ENCODE measurements around the gene CUX1. TPM values are rescaled to one million over a fixed set of nuclear protein-coding genes. Genes with fewer than 3 reads are reported as not detected.

The CUX1 gene
- total RNA-seq, 3 donors from 2014 or later: 35.1 to 54.4 (median 41.1) TPM

GRCh38 chr7:102236592-102237287 is 419.3 kb downstream of the CUX1 start:
- no peaks in the 10 kb centered on the region for H3K27me3 ChIP-seq
- H3K4me1 ChIP-seq: no peaks in the 10 kb centered on the region
- no peak overlapping the region for H3K27ac ChIP-seq
- H3K9me3 ChIP-seq: no peaks in the 10 kb centered on the region
- no peak for TF ChIP-seq POLR2AphosphoS5 (IDR thresholded peaks at IDR 0.05)
- no peak for TF ChIP-seq POLR2A (IDR thresholded peaks at IDR 0.05)
- peak; percentile 17 to 80 (median 62) for TF ChIP-seq CTCF (IDR thresholded peaks at IDR 0.05)
- no peaks in the 10 kb centered on the region for H3K36me3 ChIP-seq
- DNase-seq (ENCODE audit: low spot score in 2 of 2): peak in 1 of 2 donors; percentile 20
- intact Hi-C loops (cut with DNase I; ENCODE audit: low total_unique reads): no loop called here
- H3K4me3 ChIP-seq: no peak overlapping the region

GRCh38 chr7:102239206-102239820 is 421.9 kb downstream of the CUX1 start:
- H3K27me3 ChIP-seq: no peaks in the 10 kb centered on the region
- intact Hi-C loops (cut with DNase I; ENCODE audit: low total_unique reads): no loop called here
- H3K27ac ChIP-seq: no peak overlapping the region
- H3K4me1 ChIP-seq: no peaks in the 10 kb centered on the region
- TF ChIP-seq POLR2A (IDR thresholded peaks at IDR 0.05) (no peak), CTCF (IDR thresholded peaks at IDR 0.05) (no peak), POLR2AphosphoS5 (IDR thresholded peaks at IDR 0.05) (no peak)
- no peak overlapping the region for H3K4me3 ChIP-seq
- no peaks in the 10 kb centered on the region for H3K36me3 ChIP-seq
- H3K9me3 ChIP-seq: no peaks in the 10 kb centered on the region
- no peak for DNase-seq (ENCODE audit: low spot score in 2 of 2)

DNA sequence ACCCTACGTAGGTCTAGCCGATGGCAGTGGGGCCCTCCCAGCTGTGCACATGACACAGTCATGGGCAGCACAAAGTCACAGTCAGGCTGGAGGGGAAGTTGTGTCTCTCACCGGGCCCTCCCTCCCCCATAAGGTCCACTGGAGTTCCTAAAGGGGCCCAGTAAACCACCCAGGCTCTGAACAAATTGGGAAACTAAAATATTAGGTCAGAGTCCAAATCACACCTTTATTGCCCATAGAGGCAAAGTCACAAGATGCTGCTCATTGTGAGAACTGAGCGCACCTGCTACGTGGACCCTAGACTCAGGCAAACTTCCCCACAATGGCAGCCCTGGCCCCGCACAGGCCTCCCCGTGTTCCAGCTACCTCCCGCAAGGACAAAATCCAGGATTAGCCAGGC is 424.0 kb downstream of the CUX1 start:
- Histone ChIP-seq H3K4me1 (no peaks in the 10 kb centered on the region), H3K4me3 (no peak overlapping the region), H3K27me3 (no peaks in the 10 kb centered on the region), H3K36me3 (no peaks in the 10 kb centered on the region), H3K27ac (no peak overlapping the region), H3K9me3 (no peaks in the 10 kb centered on the region)
- TF ChIP-seq POLR2A (IDR thresholded peaks at IDR 0.05) (no peak), CTCF (IDR thresholded peaks at IDR 0.05) (no peak), POLR2AphosphoS5 (IDR thresholded peaks at IDR 0.05) (no peak)
- no peak for DNase-seq (ENCODE audit: low spot score in 2 of 2)
- intact Hi-C loops (cut with DNase I; ENCODE audit: low total_unique reads): no loop called here

- H3K36me3 ChIP-seq: no peaks in the 10 kb centered on the region
- no peaks in the 10 kb centered on the region for H3K9me3 ChIP-seq
- no peak for TF ChIP-seq CTCF (IDR thresholded peaks at IDR 0.05)
- TF ChIP-seq POLR2A (IDR thresholded peaks at IDR 0.05): no peak
- no peak for TF ChIP-seq POLR2AphosphoS5 (IDR thresholded peaks at IDR 0.05)
- no peaks in the 10 kb centered on the region for H3K4me1 ChIP-seq
- DNase-seq (ENCODE audit: low spot score in 2 of 2): no peak
- H3K27me3 ChIP-seq: no peaks in the 10 kb centered on the region
- H3K27ac ChIP-seq: no peak overlapping the region
- no peak overlapping the region for H3K4me3 ChIP-seq
- intact Hi-C loops (cut with DNase I; ENCODE audit: low total_unique reads): no loop called here
Measured at GRCh38 chr7:102244601-102245000, 427.2 kb downstream of the CUX1 start.

DNA sequence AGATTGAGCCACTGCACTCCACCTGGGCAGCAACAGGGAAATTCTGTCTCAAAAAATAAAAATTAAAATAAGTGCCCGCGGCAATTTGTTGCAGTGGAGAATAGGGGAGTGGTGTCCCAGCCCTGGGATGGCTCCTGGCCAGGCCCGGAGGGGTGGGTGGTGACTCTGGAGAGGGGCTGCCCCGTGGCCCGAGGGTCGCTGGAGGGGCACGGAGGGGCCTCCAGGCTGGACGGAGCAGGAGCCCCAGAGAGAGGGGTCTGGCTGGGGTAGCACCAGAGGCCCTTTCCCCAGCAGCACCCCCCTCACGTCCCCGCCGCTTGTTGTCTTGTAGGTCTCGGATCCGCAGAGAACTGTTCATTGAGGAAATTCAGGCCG is 430.6 kb downstream of the CUX1 start:
- Histone ChIP-seq H3K9me3 (no peaks in the 10 kb centered on the region), H3K36me3 (no peaks in the 10 kb centered on the region), H3K4me1 (no peaks in the 10 kb centered on the region), H3K27ac (no peak overlapping the region), H3K27me3 (no peaks in the 10 kb centered on the region), H3K4me3 (no peak overlapping the region)
- intact Hi-C loops (cut with DNase I; ENCODE audit: low total_unique reads): no loop called here
- no peak for TF ChIP-seq CTCF (IDR thresholded peaks at IDR 0.05)
- TF ChIP-seq POLR2A (IDR thresholded peaks at IDR 0.05): no peak
- TF ChIP-seq POLR2AphosphoS5 (IDR thresholded peaks at IDR 0.05): no peak
- no peak for DNase-seq (ENCODE audit: low spot score in 2 of 2)

Data from breast epithelium (tissue), 4 donors.